DMS114 treated with DMSO at 0.1 percent for 48 hours (cell line): Measurements from ENCODE around the gene TAMM41.
"Not testable (repeated sequence)": the region's sequence is repeated elsewhere in the genome, so short reads cannot be mapped to it uniquely, and the experiment has no call there.

ENCODE experiments used
- DNase-seq: peaks from one replicate; lab custom pipeline; 2025; ENCODE audit not compliant: unreplicated experiment; lab: John Stamatoyannopoulos, UW

TAMM41 gene

DNA sequence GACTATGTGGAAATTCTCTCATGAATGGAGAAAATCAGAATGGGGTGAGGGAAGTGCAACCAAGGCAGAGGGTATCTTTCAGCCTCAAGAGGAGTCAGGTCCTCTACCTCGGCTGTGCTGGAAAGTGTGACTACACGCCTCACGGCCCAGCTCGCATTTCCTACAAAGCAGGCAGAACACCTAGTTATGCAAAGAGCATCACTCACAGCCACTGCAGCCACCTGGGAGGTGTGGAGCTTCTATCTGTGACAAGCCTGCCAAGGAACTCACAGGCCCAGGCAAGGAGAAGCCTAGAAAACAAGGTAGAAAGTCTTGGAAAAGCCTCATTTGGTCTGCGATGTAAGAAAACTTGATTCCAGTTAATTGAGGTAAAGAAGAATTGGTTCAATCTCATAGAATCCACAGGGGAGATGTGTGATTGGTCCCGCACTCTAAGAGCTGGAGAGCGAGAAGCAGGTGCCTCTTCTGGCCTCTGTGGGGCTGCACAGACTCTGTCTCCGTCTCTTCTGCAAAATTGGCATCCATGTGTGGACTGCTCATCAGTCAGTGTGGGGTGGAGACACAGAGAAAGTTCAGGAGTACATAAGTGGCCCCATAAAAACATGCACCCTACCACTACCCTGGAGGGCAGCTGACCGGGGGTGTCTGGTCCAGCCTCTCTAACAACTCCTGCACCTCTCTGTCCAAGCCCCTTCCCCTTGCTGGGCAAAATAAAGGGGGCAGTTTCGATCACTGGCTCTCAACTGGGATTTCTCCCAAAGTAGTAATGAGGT is 76.8 kb downstream of the TAMM41 start:
- no peak for DNase-seq

DNA sequence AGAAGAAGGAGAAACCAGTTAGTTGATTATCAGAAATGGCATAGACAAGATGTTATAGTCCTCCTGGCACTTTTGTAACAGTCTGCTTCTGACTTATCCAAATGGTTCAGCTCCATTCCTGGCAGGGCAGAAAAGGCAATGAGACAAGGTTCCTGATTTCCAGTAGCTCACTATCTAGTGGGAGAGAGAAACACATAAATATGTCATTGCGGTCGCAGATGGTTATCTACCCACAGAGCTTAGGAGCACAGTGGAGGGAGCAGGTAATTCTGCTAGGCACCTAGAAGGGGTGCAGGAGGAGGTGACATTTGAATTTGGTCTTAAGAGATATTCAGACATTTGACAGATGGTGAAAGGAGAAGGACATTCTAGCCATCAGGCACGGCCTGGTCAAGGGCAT is 78.1 kb downstream of the TAMM41 start:
- no peak for DNase-seq

DNA sequence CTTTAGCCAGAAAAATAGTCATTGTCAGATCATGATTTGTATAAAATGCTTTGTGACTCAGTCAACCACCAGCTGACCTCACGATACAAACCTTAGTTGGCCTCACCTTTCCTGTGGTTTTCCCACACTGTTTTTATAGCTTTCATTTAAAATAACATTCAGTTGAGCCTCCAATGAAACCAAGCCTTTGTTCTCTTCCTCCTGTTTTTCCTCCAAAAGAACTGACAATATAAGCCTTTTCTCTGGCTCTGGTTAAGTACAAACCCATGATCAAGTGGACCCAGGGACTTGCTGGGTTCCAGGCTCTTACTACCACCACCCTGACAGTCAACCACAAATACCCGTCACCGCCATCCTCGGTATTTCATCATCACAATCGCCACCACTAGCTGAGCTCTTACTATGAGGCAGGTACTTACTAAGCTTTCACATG is 81.7 kb downstream of the TAMM41 start:
- DNase-seq = no peak

DNA sequence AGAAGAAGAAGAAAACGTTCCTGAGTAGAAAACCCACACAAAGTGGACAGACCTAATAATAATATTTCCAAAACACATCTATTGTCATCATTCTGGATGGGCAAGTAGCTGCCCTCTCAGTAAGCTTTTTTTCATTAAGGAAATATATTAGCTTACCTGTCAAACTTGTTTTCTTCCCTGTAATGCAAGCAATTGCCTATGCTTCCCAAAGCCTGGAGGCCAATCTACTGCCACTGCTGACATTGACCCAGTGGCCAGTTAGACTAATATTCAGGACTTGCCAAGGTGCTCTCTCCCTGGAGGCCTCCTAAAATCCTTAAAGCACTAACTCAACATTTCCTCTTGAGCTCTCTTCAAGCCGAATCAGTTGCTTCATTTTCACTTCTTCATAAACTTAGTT is 86.7 kb downstream of the TAMM41 start:
- DNase-seq = no peak

DNA sequence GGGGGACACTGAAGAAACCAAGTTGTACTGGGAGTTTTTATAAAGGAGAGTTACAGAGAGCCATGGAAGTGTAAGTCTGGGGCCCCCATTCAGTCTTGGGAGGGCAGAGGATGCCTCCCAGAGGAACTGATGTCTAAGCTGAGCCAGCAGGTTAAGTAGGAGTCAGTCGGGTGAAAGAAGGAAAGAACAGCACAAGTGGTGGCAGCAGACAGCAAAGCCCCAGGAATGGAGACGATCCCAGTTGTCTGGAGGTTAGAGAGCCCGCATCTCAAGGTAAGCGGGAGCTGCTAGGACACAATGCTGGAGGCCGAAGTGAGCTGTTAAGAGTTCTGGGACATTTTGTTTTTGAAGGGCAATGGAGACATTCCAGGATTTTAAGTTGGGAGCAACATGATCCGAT is 88.8 kb downstream of the TAMM41 start:
- no peak for DNase-seq

DNA sequence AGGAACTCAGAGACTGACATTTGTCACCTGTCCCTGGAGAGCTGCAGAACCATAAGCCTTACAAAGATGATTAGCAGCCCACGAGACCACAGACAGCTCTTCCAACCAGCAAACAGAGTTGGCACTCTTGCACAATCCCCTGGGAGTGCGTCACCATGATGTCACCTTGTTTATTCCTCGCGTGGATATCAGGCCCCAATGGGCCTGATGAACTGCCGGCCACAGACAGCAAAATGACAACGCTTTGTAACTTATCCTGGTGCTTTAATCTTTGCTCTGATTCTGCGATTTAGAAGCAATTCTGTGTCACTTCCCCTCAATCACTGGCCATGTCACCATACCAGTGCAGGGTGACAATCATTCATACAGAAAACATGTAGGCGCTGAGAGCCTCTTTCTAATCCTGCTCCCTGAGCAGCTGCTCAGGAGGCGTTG is 89.2 kb downstream of the TAMM41 start:
- DNase-seq = no peak

DNA sequence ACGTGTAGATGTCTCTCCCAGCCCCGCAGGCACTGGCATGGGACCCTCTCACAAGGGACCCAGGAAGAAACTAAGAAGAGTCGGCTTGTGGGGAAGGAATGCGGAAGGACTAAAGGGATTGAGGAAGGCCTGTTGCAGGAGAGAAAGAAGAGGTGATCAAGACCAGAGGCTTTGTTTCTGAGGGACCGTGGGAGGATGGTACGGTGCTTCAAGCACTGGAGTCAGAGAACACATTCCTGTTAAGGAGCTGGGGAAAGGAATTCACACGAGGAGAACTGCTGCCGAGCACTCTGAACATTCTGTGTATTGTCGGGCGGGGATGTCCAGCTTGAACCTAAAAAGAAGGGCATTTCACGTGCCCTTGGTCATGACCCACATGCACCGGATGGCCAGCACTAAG is 91.4 kb downstream of the TAMM41 start:
- DNase-seq = no peak

DNA sequence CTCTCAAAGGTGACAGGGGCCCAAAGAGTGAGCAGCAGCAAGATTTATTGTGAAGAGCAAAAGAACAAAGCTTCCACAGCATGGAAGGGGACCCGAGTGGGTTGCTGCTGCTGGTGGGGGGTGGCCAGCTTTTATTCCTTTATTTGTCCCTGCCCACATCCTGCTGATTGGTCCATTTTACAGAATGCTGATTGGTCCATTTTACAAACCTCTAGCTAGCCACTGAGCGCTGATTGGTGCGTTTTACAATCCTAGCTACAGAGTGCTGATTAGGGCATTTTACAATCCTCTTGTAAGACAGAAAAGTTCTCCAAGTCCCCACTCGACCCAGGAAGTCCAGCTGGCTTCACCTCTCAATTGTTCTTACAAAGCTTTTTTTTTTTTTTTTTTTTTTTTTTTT is 94.4 kb downstream of the TAMM41 start:
- DNase-seq = not testable (repeated sequence)

DNA sequence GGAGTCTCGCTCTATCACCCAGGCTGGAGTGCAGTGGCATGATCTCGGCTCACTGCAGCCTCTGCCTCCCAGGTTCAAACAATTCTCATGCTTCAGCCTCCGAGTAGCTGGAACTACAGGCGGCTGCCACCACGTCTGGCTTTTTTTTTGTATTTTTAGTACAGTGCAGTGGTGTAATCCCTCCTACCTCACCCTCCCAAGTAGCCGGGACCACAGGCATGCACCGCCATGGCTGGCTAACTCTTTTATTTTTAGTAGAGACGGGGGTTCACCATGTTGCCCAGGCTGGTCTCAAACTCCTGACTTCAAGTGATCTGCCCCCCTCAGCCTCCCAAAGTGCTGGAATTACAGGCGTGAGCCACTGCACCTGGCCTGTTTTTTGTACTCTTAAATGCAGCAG is 98.4 kb downstream of the TAMM41 start:
- not testable (repeated sequence) for DNase-seq
